Spleen (tissue), 7 donors: ENCODE measurements around the gene AFTPH.

Experiments
- POLR2A ChIP-seq, 3 donors: fragments of 450-650 bp; IDR thresholded peaks; one replicate each; pipeline ENCODE4 v1.5.1; 2017; ENCODE audit warnings: antibody characterized with exemption in 3 of 3, mild to moderate bottlenecking in 1 of 3
- TF ChIP-seq, protein P1 (sequence below), 11 experiments: fragments of 200-600 bp in 7 of 11; fragments of 450-650 bp in 4 of 11; sonication (generic) in 4 of 11; IDR thresholded peaks in 8 of 11; conservative IDR thresholded peaks in 3 of 11; 1 replicate in 7 of 11; 2 replicates in 4 of 11; pipeline versions ENCODE4 v1.4.0 to v1.8.0; 2016 to 2021; ENCODE audit warnings: antibody characterized with exemption in 11 of 11, inconsistent platforms in 4 of 11, mild to moderate bottlenecking in 1 of 11
- donor health status: DM: no; HTN: no; CAD: no; lungs with moderate emphysema.
- donor health status: DM: no; HTN: no; CAD: no.
- donor health status: DM: no; HTN: no; CAD: no.

DNA sequence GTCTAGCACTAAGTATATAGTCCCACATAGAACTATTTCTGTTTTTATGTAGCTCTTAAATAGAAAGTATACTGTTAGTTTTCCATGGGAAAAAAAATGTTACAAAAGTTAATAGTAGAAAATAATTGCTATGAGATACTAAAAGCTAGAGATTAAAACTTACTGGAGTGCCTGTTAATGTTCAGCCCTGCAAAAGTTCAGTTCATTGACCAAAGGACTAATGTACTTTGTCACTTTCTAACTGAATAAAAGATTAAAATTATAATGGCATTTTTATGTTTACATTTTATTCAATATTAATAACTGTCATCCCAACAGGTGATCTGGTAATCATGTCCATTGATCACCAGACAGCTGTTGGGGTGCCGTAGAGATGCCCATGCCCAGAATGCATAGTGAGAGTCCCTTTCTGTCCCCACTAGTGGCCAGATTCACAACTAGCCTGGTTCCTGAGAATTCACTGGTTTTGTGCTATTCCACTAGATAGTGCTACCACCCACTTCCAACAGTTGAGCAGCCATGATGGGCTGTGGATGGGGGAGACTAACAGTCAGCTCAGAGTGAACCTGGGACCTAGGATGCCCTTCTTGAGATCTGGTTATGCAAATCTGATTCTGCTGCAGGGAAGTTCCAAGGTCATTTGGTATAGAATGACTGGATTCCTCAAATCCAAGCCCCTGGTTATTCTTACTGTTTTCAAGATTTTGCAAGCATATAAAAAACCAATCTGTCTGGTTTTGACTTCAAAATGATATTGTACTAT is 57.8 kb downstream of the AFTPH start:
- TF ChIP-seq POLR2A (IDR thresholded peaks at IDR 0.05), result no peak
- TF ChIP-seq, protein P1, sequence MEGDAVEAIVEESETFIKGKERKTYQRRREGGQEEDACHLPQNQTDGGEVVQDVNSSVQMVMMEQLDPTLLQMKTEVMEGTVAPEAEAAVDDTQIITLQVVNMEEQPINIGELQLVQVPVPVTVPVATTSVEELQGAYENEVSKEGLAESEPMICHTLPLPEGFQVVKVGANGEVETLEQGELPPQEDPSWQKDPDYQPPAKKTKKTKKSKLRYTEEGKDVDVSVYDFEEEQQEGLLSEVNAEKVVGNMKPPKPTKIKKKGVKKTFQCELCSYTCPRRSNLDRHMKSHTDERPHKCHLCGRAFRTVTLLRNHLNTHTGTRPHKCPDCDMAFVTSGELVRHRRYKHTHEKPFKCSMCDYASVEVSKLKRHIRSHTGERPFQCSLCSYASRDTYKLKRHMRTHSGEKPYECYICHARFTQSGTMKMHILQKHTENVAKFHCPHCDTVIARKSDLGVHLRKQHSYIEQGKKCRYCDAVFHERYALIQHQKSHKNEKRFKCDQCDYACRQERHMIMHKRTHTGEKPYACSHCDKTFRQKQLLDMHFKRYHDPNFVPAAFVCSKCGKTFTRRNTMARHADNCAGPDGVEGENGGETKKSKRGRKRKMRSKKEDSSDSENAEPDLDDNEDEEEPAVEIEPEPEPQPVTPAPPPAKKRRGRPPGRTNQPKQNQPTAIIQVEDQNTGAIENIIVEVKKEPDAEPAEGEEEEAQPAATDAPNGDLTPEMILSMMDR (IDR thresholded peaks at IDR 0.05 in 8 of 11, conservative IDR thresholded peaks at IDR 0.05 in 3 of 11), result no peak
